Left lung (tissue), 10 donors: Measurements from ENCODE around the gene WNT9B. TPM values are rescaled to one million over a fixed set of nuclear protein-coding genes. Genes with fewer than 3 reads are reported as not detected.

ENCODE experiments used
- ATAC-seq: fragments of 200-7000 bp; cut with Tn5 transposase; one replicate; pipeline ENCODE4 v1.9.1; 2020; ENCODE audit warnings: moderate library complexity
- DNase-seq, 4 donors: peaks; one replicate each; pipeline ENCODE4 v3.0.0-alpha.2; 2013 to 2020
- H3K27ac ChIP-seq, 2 donors: fragments of 200-600 bp; sonication (generic) in 1 of 2; one replicate each; pipeline versions ENCODE4 v1.5.0 to v1.8.0; 2020 to 2021
- H3K27me3 ChIP-seq, 2 donors: fragments of 200-600 bp; sonication (generic) in 1 of 2; one replicate each; pipeline versions ENCODE4 v1.5.0 to v1.8.0; 2020 to 2021
- H3K36me3 ChIP-seq, 2 donors: fragments of 200-600 bp; sonication (generic) in 1 of 2; one replicate each; pipeline versions ENCODE4 v1.5.0 to v1.8.0; 2020 to 2021
- H3K4me1 ChIP-seq, 2 donors: fragments of 200-600 bp; one replicate each; pipeline ENCODE4 v1.8.0; 2021
- H3K4me3 ChIP-seq, 2 donors: fragments of 200-600 bp; sonication (generic) in 1 of 2; one replicate each; pipeline versions ENCODE4 v1.5.0 to v1.8.0; 2020 to 2021; ENCODE audit warnings: mild to moderate bottlenecking in 1 of 2
- H3K9me3 ChIP-seq, 2 donors: fragments of 200-600 bp; sonication (generic) in 1 of 2; one replicate each; pipeline versions ENCODE4 v1.5.0 to v1.8.0; 2020 to 2021
- intact Hi-C, 2 donors: fragments of 100-400 bp; cut with DNase I; formaldehyde crosslinking; loops; one replicate each; pipeline versions ENCODE4 v1.11.2 to v1.14.2; 2022
- polyA plus RNA-seq, 6 donors: library from polyadenylated mRNA; unstranded; fragments of 120-200 nt; gene quantifications; one replicate each; pipeline ENCODE4 v1.2.1, GENCODE V29; 2013; ENCODE audit not compliant: insufficient read length in 6 of 6
- total RNA-seq, 2 donors: library from RNA; stranded (reverse); fragmentation: NEBNext Ultra II Directional; extraction: Animal tissue kit (Norgen Biotek cat#: 25700); gene quantifications; one replicate each; pipeline ENCODE4 v1.2.1, GENCODE V29; 2021
- TF ChIP-seq, protein P1 (sequence below), 2 donors: fragments of 200-600 bp; sonication (generic) in 1 of 2; IDR thresholded peaks; one replicate each; pipeline versions ENCODE4 v1.5.0 to v1.8.0; 2021; ENCODE audit warnings: antibody characterized with exemption in 2 of 2
- donor health status: DM: no; HTN: yes; CAD: no.
- donor health status: DM: no; HTN: no; CAD: no.

The WNT9B gene
- total and polyA plus RNA-seq, 8 donors = 0.07 to 1.2 (median 0.21) TPM

DNA sequence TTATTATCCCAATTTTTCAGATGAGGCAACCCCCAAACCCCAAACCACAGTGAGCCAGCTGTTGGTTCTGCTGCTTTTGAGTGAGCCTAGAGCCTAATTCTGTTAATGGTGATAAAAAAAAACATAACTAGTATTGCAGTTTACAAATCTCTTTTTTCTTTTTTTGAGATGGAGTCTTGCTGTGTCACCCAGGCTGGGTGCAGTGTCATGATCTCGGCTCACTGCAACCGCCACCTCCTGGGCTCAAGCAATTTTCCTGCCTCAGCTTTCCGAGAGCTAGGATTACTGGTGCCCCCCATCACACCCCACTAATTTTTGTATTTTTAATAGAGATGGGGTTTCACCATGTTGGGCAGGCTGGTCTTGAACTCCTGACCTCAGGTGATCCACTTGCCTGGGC is 3.1 kb downstream of the WNT9B start:
- no peak for ATAC-seq
- no peaks in the 10 kb centered on the region for H3K9me3 ChIP-seq
- H3K36me3 ChIP-seq = no peaks in the 10 kb centered on the region
- H3K4me3 ChIP-seq = no peak overlapping the region
- DNase-seq = no peak
- intact Hi-C loops = no loop called here
- H3K27me3 ChIP-seq = peaks cover 30 to 87% of the 10 kb centered on the region in 2 donors
- no peak overlapping the region for H3K27ac ChIP-seq
- H3K4me1 ChIP-seq = peaks cover 5 to 10% of the 10 kb centered on the region in 2 donors
- TF ChIP-seq, protein P1, sequence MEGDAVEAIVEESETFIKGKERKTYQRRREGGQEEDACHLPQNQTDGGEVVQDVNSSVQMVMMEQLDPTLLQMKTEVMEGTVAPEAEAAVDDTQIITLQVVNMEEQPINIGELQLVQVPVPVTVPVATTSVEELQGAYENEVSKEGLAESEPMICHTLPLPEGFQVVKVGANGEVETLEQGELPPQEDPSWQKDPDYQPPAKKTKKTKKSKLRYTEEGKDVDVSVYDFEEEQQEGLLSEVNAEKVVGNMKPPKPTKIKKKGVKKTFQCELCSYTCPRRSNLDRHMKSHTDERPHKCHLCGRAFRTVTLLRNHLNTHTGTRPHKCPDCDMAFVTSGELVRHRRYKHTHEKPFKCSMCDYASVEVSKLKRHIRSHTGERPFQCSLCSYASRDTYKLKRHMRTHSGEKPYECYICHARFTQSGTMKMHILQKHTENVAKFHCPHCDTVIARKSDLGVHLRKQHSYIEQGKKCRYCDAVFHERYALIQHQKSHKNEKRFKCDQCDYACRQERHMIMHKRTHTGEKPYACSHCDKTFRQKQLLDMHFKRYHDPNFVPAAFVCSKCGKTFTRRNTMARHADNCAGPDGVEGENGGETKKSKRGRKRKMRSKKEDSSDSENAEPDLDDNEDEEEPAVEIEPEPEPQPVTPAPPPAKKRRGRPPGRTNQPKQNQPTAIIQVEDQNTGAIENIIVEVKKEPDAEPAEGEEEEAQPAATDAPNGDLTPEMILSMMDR (IDR thresholded peaks at IDR 0.05) = no peak

GRCh38 chr17:46854948-46855347 is 3.6 kb downstream of the WNT9B start:
- H3K27me3 ChIP-seq = peaks cover 29 to 83% of the 10 kb centered on the region in 2 donors
- intact Hi-C loops = no loop called here
- no peak overlapping the region for H3K4me3 ChIP-seq
- no peaks in the 10 kb centered on the region for H3K9me3 ChIP-seq
- DNase-seq = no peak
- no peak overlapping the region for H3K27ac ChIP-seq
- no peak for ATAC-seq
- TF ChIP-seq, protein P1 (IDR thresholded peaks at IDR 0.05) = no peak
- no peaks in the 10 kb centered on the region for H3K36me3 ChIP-seq
- H3K4me1 ChIP-seq = peaks cover 5 to 10% of the 10 kb centered on the region in 2 donors

DNA sequence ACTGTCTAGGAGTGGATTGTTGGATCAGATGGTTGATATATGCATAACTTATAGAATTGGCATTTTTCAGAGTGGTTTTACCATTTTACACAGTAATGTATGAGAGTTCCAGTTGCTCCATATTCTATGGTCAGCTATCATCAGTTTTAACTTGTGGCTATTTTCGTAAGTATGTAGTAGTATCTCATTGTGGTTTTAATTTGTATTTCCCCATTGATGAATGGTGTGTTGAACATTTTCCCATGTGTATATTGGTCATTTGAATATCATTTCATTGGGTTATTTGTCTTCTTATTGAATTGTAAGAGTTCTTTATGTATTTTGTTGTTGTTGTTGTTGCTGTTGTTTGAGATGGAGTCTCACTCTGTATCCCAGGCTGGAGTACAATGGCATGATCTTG is 6.2 kb downstream of the WNT9B start:
- Histone ChIP-seq H3K36me3 (no peaks in the 10 kb centered on the region), H3K4me3 (no peak overlapping the region), H3K9me3 (no peaks in the 10 kb centered on the region), H3K4me1 (no peaks in the 10 kb centered on the region), H3K27ac (no peak overlapping the region), H3K27me3 (peaks cover 5 to 60% of the 10 kb centered on the region in 2 donors)
- ATAC-seq (no peak), DNase-seq (no peak)
- TF ChIP-seq, protein P1 (IDR thresholded peaks at IDR 0.05) = no peak
- intact Hi-C loops = no loop called here

GRCh38 chr17:46859996-46860395 is 8.6 kb downstream of the WNT9B start:
- intact Hi-C loops = no loop called here
- Histone ChIP-seq H3K27me3 (peaks cover 0 to 58% of the 10 kb centered on the region in 2 donors), H3K27ac (no peak overlapping the region), H3K36me3 (no peaks in the 10 kb centered on the region), H3K4me3 (no peak overlapping the region), H3K9me3 (no peaks in the 10 kb centered on the region), H3K4me1 (no peaks in the 10 kb centered on the region)
- ATAC-seq = no peak
- DNase-seq = no peak
- TF ChIP-seq, protein P1 (IDR thresholded peaks at IDR 0.05) = no peak

GRCh38 chr17:46862949-46863348 is 11.6 kb downstream of the WNT9B start:
- no peak overlapping the region for H3K4me3 ChIP-seq
- DNase-seq (no peak), ATAC-seq (no peak)
- TF ChIP-seq, protein P1 (IDR thresholded peaks at IDR 0.05) = no peak
- no peaks in the 10 kb centered on the region for H3K4me1 ChIP-seq
- no peak overlapping the region for H3K27ac ChIP-seq
- peaks cover 0 to 42% of the 10 kb centered on the region in 2 donors for H3K27me3 ChIP-seq
- H3K9me3 ChIP-seq = no peaks in the 10 kb centered on the region
- no peaks in the 10 kb centered on the region for H3K36me3 ChIP-seq
- intact Hi-C loops = no loop called here
